ENCODE data around the gene SARS2.

Gene SARS2

GRCh38 chr19:38869836-38870607 is 60.5 kb downstream of the SARS2 start:
- peak; percentile 87 to 88 for DNase-seq (ENCODE audit: extremely low read depth in 1 of 2, low read depth in 1 of 2)

- no peak for DNase-seq (ENCODE audit: extremely low read depth in 1 of 2, low read depth in 1 of 2)
Measured at GRCh38 chr19:38869160-38869835, 61.3 kb downstream of the SARS2 start.

GRCh38 chr19:38868551-38868950 is 62.0 kb downstream of the SARS2 start:
- DNase-seq (ENCODE audit: extremely low read depth in 1 of 2, low read depth in 1 of 2): no peak

- DNase-seq (ENCODE audit: extremely low read depth in 1 of 2, low read depth in 1 of 2): no peak
Measured at GRCh38 chr19:38867171-38867780, 63.3 kb downstream of the SARS2 start.
